Karpas-422 (cell line): ENCODE data around the gene HOXB3. TPM values are rescaled to one million over a fixed set of nuclear protein-coding genes. Genes with fewer than 3 reads are reported as not detected.

Source experiments
- DNase-seq: peaks from one replicate; pipeline ENCODE4 v3.0.0-alpha.2; 2015
- H2AFZ ChIP-seq: fragments of 200-600 bp; sonication (generic); 2 replicates; pipeline ENCODE4 v1.6.1; 2014; ENCODE audit warnings: antibody characterized with exemption, low read length, mixed read lengths
- H3K27ac ChIP-seq: fragments of 200-600 bp; sonication (generic); 2 replicates; pipeline ENCODE4 v1.5.1; 2014; ENCODE audit warnings: mild to moderate bottlenecking, low read length, moderate library complexity
- H3K27me3 ChIP-seq: fragments of 200-600 bp; sonication (generic); 2 replicates; pipeline ENCODE4 v1.6.1; 2014; ENCODE audit warnings: low read length, mixed read lengths
- H3K36me3 ChIP-seq: fragments of 200-600 bp; sonication (generic); 2 replicates; pipeline ENCODE4 v1.6.1; 2014; ENCODE audit warnings: low read length, mixed read lengths; ENCODE audit not compliant: insufficient read depth
- H3K4me1 ChIP-seq: fragments of 200-600 bp; sonication (generic); 2 replicates; pipeline ENCODE4 v1.6.1; 2014; ENCODE audit warnings: mild to moderate bottlenecking, low read length, mixed read lengths
- H3K4me2 ChIP-seq: fragments of 200-600 bp; sonication (generic); 2 replicates; pipeline ENCODE4 v1.6.1; 2014; ENCODE audit warnings: low read length, low read depth, mild to moderate bottlenecking; ENCODE audit not compliant: poor library complexity, severe bottlenecking
- H3K4me3 ChIP-seq: fragments of 200-600 bp; sonication (generic); 2 replicates; pipeline ENCODE4 v1.5.1; 2014; ENCODE audit warnings: mild to moderate bottlenecking, antibody characterized with exemption, low read length, mixed read lengths
- H3K79me2 ChIP-seq: fragments of 200-600 bp; sonication (generic); 2 replicates; pipeline ENCODE4 v1.6.1; 2014; ENCODE audit warnings: mild to moderate bottlenecking, low read length, mixed read lengths
- H3K9ac ChIP-seq: fragments of 200-600 bp; sonication (generic); 2 replicates; pipeline ENCODE4 v1.6.0; 2014; ENCODE audit warnings: low read length
- H3K9me2 ChIP-seq: fragments of 200-600 bp; sonication (generic), shearing (Covaris generic); replicated peaks from 2 replicates; pipeline ENCODE4 v1.6.0; 2014; ENCODE audit warnings: mild to moderate bottlenecking, low read length, moderate library complexity; ENCODE audit not compliant: insufficient read depth
- H3K9me3 ChIP-seq: fragments of 300-700, 200-600 bp; sonication (generic); 2 replicates; pipeline ENCODE4 v1.6.1; 2014; ENCODE audit warnings: low read length, mixed read lengths
- H4K20me1 ChIP-seq: fragments of 200-600 bp; sonication (generic); 2 replicates; pipeline ENCODE4 v1.6.1; 2014; ENCODE audit warnings: mild to moderate bottlenecking, antibody characterized with exemption, low read length, low read depth; ENCODE audit not compliant: insufficient read depth
- total RNA-seq: library from RNA; depleted of rRNA; stranded (reverse); fragments of >200 nt; shearing (Covaris generic); gene quantifications from 2 replicates; pipeline ENCODE4 v1.2.3, GENCODE V29; 2014; ENCODE audit warnings: low replicate concordance

HOXB3 gene
- total RNA-seq, 1 experiment from 2014 or later, result 0.97 TPM

- no peak overlapping the region for H3K27ac ChIP-seq
- H3K4me1 ChIP-seq, result no peaks in the 10 kb centered on the region
- no peaks in the 10 kb centered on the region for H4K20me1 ChIP-seq
- no peak for DNase-seq
- no peak overlapping the region for H3K4me3 ChIP-seq
- H3K9me3 ChIP-seq, result no peaks in the 10 kb centered on the region
- no peaks in the 10 kb centered on the region for H3K27me3 ChIP-seq
- H3K9me2 ChIP-seq, result no peaks in the 10 kb centered on the region
- no peak overlapping the region for H2AFZ ChIP-seq
- H3K4me2 ChIP-seq, result no peak overlapping the region
- no peaks in the 10 kb centered on the region for H3K79me2 ChIP-seq
- H3K36me3 ChIP-seq, result no peaks in the 10 kb centered on the region
- no peak overlapping the region for H3K9ac ChIP-seq
Observed at GRCh38 chr17:48555258-48556228, 34.5 kb downstream of the HOXB3 start.

DNA sequence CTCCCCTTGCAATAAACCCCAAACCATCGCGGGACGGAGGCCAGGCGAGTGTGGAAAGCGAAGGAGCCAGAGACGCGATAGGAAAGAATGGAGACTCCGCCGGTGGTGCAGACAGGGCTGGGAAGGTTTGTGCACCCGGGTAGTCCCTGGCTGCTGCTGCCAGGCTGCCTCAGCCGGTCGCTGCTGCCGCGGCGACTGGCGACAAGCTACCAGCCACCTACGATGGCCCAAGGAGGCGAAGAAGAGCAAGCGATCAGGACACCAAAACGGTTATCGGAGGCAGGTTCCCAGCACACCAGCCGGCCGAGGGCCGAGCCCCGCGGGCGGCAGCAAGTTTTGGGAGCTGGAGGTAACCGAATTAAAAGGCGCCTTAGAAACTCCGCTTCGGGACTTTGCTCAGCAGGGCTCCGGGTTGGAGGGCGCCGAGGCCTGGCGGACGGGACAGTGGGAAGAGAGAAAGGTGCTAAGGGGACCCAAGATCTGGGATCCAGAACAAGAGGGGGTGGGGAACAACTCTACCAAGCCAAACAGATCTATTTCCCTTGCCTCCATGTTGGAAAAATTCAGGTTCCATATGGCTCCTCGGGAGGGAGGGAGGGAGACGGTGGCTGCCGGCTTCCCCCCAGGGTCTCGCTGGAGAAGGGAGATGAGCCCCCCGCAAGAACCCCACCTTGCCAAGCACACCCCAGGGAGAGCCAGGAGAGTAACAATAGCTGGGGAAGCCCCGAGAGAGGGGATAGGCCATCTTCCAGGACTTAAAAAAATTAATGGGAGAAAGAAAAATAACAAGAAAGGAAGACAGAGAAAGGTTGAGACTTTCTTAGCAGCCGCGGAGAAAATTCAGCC, 35.4 kb downstream of the HOXB3 start:
- no peak overlapping the region for H3K9ac ChIP-seq
- H3K4me1 ChIP-seq, result no peaks in the 10 kb centered on the region
- no peaks in the 10 kb centered on the region for H3K79me2 ChIP-seq
- H3K27ac ChIP-seq, result no peak overlapping the region
- H2AFZ ChIP-seq, result no peak overlapping the region
- H3K4me3 ChIP-seq, result no peak overlapping the region
- no peaks in the 10 kb centered on the region for H3K9me2 ChIP-seq
- H3K27me3 ChIP-seq, result no peaks in the 10 kb centered on the region
- H3K9me3 ChIP-seq, result no peaks in the 10 kb centered on the region
- no peak overlapping the region for H3K4me2 ChIP-seq
- no peaks in the 10 kb centered on the region for H4K20me1 ChIP-seq
- H3K36me3 ChIP-seq, result no peaks in the 10 kb centered on the region
- DNase-seq, result no peak

DNA sequence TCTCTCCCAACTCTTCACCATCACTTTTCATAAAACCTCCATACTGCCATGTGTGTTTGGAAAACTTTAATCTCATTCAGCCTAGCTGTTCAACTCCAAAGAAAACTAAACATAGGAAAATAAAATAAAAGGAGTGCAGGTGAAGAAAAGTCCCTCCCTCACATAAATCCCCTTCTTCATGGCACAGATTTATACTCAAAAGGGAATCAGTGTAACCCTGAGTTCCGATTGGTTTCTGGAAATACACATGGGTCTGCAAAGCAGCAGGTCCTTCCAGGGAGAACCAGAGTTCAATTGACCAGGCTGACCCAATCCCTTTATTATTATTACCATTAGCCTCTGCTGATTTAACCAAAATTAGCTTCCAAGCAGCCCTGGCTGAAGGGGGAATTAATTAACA, 36.2 kb downstream of the HOXB3 start:
- Histone ChIP-seq H2AFZ (no peak overlapping the region), H3K9ac (no peak overlapping the region), H3K9me3 (no peaks in the 10 kb centered on the region), H3K27ac (no peak overlapping the region), H3K36me3 (no peaks in the 10 kb centered on the region), H3K9me2 (no peaks in the 10 kb centered on the region), H3K4me3 (no peak overlapping the region), H3K4me1 (no peaks in the 10 kb centered on the region), H3K27me3 (no peaks in the 10 kb centered on the region), H4K20me1 (no peaks in the 10 kb centered on the region), H3K79me2 (no peaks in the 10 kb centered on the region), H3K4me2 (no peak overlapping the region)
- no peak for DNase-seq

DNA sequence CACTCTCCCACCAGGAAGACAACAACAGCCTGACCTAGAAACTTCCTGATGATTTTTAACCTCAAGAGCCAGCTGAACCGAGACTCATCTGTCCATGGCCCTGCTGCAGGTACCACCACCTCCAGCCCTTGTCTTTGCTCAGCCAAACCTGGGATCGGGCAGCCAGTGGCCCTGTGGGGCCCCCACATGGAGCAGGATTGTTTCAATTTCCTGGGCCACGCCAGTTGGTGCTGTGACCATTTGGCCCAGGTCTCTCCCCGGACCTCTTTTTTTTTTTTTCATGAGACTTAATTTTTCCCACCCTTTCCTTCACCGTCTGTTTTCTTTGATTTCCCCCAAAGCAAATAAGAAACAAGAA, 36.9 kb downstream of the HOXB3 start:
- no peaks in the 10 kb centered on the region for H3K9me2 ChIP-seq
- H3K4me2 ChIP-seq, result no peak overlapping the region
- H3K36me3 ChIP-seq, result no peaks in the 10 kb centered on the region
- H2AFZ ChIP-seq, result no peak overlapping the region
- H3K4me3 ChIP-seq, result no peak overlapping the region
- DNase-seq, result no peak
- H3K9ac ChIP-seq, result no peak overlapping the region
- H3K4me1 ChIP-seq, result no peaks in the 10 kb centered on the region
- H3K27me3 ChIP-seq, result no peaks in the 10 kb centered on the region
- H3K27ac ChIP-seq, result no peak overlapping the region
- no peaks in the 10 kb centered on the region for H4K20me1 ChIP-seq
- no peaks in the 10 kb centered on the region for H3K79me2 ChIP-seq
- H3K9me3 ChIP-seq, result no peaks in the 10 kb centered on the region

DNA sequence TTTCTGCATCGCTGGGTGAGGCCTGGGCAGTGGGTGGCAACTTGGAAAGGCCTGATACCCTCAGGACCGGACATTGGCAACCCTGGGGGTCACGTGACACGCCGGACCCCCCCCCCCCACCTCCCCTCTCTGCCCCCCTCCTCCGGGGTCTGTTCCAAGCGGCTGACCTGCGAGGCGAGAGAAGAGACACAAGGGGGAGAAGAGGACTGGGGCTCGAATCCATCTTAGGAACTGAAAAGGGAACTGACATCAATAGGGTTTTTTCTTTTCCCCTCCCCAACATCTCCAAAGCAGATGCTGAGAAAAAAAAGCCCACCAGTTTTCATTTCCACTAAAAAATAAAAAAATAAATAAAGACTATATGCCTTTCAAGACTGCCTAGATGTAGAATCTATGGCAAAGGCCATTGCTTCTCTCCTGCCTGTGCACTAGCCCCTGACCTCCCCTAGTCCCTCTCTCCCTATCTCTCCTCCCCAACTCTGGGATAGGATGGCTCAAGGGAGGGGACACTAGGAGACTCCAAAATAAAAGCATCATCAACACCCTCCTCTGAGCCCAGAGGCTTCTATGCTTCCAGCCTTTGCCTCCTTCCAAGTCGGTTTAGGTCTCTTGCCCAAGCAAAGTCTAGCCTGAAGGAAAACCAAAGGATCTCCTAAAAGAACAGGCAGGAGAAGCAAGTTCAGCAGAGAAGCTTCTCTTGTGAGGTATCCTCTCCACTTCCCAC, 37.4 kb downstream of the HOXB3 start:
- H3K79me2 ChIP-seq, result no peaks in the 10 kb centered on the region
- no peaks in the 10 kb centered on the region for H3K4me1 ChIP-seq
- no peak overlapping the region for H3K27ac ChIP-seq
- no peak overlapping the region for H2AFZ ChIP-seq
- no peak overlapping the region for H3K4me3 ChIP-seq
- DNase-seq, result no peak
- H3K9me2 ChIP-seq, result no peaks in the 10 kb centered on the region
- no peaks in the 10 kb centered on the region for H4K20me1 ChIP-seq
- H3K4me2 ChIP-seq, result no peak overlapping the region
- no peaks in the 10 kb centered on the region for H3K36me3 ChIP-seq
- H3K27me3 ChIP-seq, result no peaks in the 10 kb centered on the region
- no peak overlapping the region for H3K9ac ChIP-seq
- H3K9me3 ChIP-seq, result no peaks in the 10 kb centered on the region

- DNase-seq, result no peak
- H3K27ac ChIP-seq, result no peak overlapping the region
- H3K9ac ChIP-seq, result no peak overlapping the region
- no peaks in the 10 kb centered on the region for H4K20me1 ChIP-seq
- no peaks in the 10 kb centered on the region for H3K4me1 ChIP-seq
- no peaks in the 10 kb centered on the region for H3K27me3 ChIP-seq
- H3K36me3 ChIP-seq, result no peaks in the 10 kb centered on the region
- H3K9me3 ChIP-seq, result no peaks in the 10 kb centered on the region
- H3K4me3 ChIP-seq, result no peak overlapping the region
- H3K79me2 ChIP-seq, result no peaks in the 10 kb centered on the region
- no peak overlapping the region for H2AFZ ChIP-seq
- no peak overlapping the region for H3K4me2 ChIP-seq
- H3K9me2 ChIP-seq, result no peaks in the 10 kb centered on the region
Observed at GRCh38 chr17:48551596-48552465, 38.2 kb downstream of the HOXB3 start.

DNA sequence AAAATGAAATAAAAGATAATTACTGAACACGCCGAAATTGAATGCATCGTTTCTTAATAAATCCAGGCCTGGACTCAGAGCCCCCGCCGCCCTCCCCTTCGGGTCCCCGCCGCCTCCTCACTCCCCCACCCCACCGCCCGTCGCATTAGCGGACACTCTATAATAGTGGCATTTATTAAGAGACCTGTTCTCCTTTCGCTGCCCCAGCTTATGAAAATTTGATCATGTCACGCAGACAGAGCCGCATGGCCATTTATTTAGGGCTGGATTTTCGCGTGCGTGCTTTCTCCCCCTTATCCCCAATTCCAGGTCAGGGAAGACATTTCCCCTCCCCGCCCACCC, 38.9 kb downstream of the HOXB3 start:
- no peaks in the 10 kb centered on the region for H3K36me3 ChIP-seq
- no peak for DNase-seq
- no peak overlapping the region for H3K27ac ChIP-seq
- H3K4me2 ChIP-seq, result no peak overlapping the region
- no peak overlapping the region for H3K9ac ChIP-seq
- H3K4me1 ChIP-seq, result no peaks in the 10 kb centered on the region
- H3K4me3 ChIP-seq, result no peak overlapping the region
- no peaks in the 10 kb centered on the region for H3K9me3 ChIP-seq
- no peaks in the 10 kb centered on the region for H3K9me2 ChIP-seq
- no peaks in the 10 kb centered on the region for H4K20me1 ChIP-seq
- no peak overlapping the region for H2AFZ ChIP-seq
- no peaks in the 10 kb centered on the region for H3K27me3 ChIP-seq
- H3K79me2 ChIP-seq, result no peaks in the 10 kb centered on the region
